Left lung (tissue), 10 donors: ENCODE data around the gene RNF123. TPM values are rescaled to one million over a fixed set of nuclear protein-coding genes. Genes with fewer than 3 reads are reported as not detected.
"Not testable (repeated sequence)": the region's sequence is repeated elsewhere in the genome, so short reads cannot be mapped to it uniquely, and the experiment has no call there.

ENCODE experiments used
- ATAC-seq: fragments of 200-7000 bp; cut with Tn5 transposase; one replicate; pipeline ENCODE4 v1.9.1; 2020; ENCODE audit warnings: moderate library complexity
- DNase-seq, 4 donors: peaks; one replicate each; pipeline ENCODE4 v3.0.0-alpha.2; 2013 to 2020
- H3K27ac ChIP-seq, 2 donors: fragments of 200-600 bp; sonication (generic) in 1 of 2; one replicate each; pipeline versions ENCODE4 v1.5.0 to v1.8.0; 2020 to 2021
- H3K27me3 ChIP-seq, 2 donors: fragments of 200-600 bp; sonication (generic) in 1 of 2; one replicate each; pipeline versions ENCODE4 v1.5.0 to v1.8.0; 2020 to 2021
- H3K36me3 ChIP-seq, 2 donors: fragments of 200-600 bp; sonication (generic) in 1 of 2; one replicate each; pipeline versions ENCODE4 v1.5.0 to v1.8.0; 2020 to 2021
- H3K4me1 ChIP-seq, 2 donors: fragments of 200-600 bp; one replicate each; pipeline ENCODE4 v1.8.0; 2021
- H3K4me3 ChIP-seq, 2 donors: fragments of 200-600 bp; sonication (generic) in 1 of 2; one replicate each; pipeline versions ENCODE4 v1.5.0 to v1.8.0; 2020 to 2021; ENCODE audit warnings: mild to moderate bottlenecking in 1 of 2
- H3K9me3 ChIP-seq, 2 donors: fragments of 200-600 bp; sonication (generic) in 1 of 2; one replicate each; pipeline versions ENCODE4 v1.5.0 to v1.8.0; 2020 to 2021
- intact Hi-C, 2 donors: fragments of 100-400 bp; cut with DNase I; formaldehyde crosslinking; loops; one replicate each; pipeline versions ENCODE4 v1.11.2 to v1.14.2; 2022
- polyA plus RNA-seq, 6 donors: library from polyadenylated mRNA; unstranded; fragments of 120-200 nt; gene quantifications; one replicate each; pipeline ENCODE4 v1.2.1, GENCODE V29; 2013; ENCODE audit not compliant: insufficient read length in 6 of 6
- total RNA-seq, 2 donors: library from RNA; stranded (reverse); fragmentation: NEBNext Ultra II Directional; extraction: Animal tissue kit (Norgen Biotek cat#: 25700); gene quantifications; one replicate each; pipeline ENCODE4 v1.2.1, GENCODE V29; 2021
- TF ChIP-seq, protein P1 (sequence below), 2 donors: fragments of 200-600 bp; sonication (generic) in 1 of 2; IDR thresholded peaks; one replicate each; pipeline versions ENCODE4 v1.5.0 to v1.8.0; 2021; ENCODE audit warnings: antibody characterized with exemption in 2 of 2
- donor health status: DM: no; HTN: yes; CAD: no.
- donor health status: DM: no; HTN: no; CAD: no.

The RNF123 gene
- total and polyA plus RNA-seq, 8 donors = 21.8 to 45.0 (median 32.3) TPM

DNA sequence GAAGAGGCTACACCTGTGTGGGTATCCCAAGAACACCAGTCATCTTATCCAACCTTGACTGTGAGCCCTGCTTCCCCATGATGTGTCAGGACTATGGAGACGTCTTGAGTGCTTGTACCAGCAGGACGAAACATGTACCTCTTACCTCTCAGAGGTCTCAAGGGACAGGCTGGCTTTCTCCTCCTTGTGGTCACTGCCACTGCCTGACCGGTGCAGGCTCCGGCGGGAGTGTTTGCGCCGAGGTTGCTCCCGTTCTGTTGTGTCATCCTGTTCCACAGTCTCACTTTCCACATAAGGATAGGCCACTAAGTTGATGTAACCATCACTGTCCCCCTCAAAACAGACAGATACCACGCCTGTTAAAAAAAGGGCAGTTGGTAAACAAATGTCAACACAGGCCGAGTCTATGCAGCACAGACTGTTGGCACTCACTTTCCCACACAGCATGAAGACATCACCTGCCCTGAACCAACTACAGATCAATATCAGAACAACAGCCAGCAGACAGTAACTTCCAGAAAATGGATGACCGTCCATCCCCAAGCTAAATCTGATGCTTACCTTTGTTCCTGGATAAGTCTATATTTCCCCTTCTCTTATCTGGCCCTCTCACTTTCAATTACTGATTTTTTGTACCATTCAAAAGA, 48.8 kb downstream of the RNF123 start:
- Histone ChIP-seq H3K9me3 (no peaks in the 10 kb centered on the region), H3K4me3 (no peak overlapping the region), H3K27me3 (no peaks in the 10 kb centered on the region), H3K27ac (no peak overlapping the region), H3K4me1 (peaks cover 0 to 3% of the 10 kb centered on the region in 2 donors), H3K36me3 (peaks cover 2 to 67% of the 10 kb centered on the region in 2 donors)
- TF ChIP-seq, protein P1, sequence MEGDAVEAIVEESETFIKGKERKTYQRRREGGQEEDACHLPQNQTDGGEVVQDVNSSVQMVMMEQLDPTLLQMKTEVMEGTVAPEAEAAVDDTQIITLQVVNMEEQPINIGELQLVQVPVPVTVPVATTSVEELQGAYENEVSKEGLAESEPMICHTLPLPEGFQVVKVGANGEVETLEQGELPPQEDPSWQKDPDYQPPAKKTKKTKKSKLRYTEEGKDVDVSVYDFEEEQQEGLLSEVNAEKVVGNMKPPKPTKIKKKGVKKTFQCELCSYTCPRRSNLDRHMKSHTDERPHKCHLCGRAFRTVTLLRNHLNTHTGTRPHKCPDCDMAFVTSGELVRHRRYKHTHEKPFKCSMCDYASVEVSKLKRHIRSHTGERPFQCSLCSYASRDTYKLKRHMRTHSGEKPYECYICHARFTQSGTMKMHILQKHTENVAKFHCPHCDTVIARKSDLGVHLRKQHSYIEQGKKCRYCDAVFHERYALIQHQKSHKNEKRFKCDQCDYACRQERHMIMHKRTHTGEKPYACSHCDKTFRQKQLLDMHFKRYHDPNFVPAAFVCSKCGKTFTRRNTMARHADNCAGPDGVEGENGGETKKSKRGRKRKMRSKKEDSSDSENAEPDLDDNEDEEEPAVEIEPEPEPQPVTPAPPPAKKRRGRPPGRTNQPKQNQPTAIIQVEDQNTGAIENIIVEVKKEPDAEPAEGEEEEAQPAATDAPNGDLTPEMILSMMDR (IDR thresholded peaks at IDR 0.05) = no peak
- no peak for ATAC-seq
- no peak for DNase-seq
- intact Hi-C loops = no loop called here

DNA sequence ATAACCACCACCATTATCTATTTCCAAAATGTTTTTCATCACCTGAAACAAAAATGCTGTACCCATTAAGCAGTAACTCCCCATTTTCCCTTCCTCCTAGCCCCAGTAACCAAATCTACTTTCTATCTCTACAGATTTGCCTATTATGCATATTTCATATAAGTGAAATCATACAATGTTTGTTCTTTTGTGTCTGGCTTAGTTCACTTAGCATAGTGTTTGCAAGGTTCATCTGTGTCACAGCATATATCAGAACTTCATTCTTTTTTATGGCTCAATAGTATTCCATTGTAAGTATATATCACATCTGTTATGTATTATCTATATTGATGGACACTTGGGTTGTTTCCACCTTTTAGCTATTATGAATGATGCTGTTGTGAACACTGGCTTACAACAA, 51.1 kb downstream of the RNF123 start:
- DNase-seq (no peak), ATAC-seq (no peak)
- no peaks in the 10 kb centered on the region for H3K4me1 ChIP-seq
- H3K27me3 ChIP-seq = no peaks in the 10 kb centered on the region
- no peaks in the 10 kb centered on the region for H3K9me3 ChIP-seq
- H3K36me3 ChIP-seq = peaks cover 2 to 57% of the 10 kb centered on the region in 2 donors
- H3K27ac ChIP-seq = no peak overlapping the region
- intact Hi-C loops = no loop called here
- TF ChIP-seq, protein P1 (IDR thresholded peaks at IDR 0.05) = no peak
- no peak overlapping the region for H3K4me3 ChIP-seq

DNA sequence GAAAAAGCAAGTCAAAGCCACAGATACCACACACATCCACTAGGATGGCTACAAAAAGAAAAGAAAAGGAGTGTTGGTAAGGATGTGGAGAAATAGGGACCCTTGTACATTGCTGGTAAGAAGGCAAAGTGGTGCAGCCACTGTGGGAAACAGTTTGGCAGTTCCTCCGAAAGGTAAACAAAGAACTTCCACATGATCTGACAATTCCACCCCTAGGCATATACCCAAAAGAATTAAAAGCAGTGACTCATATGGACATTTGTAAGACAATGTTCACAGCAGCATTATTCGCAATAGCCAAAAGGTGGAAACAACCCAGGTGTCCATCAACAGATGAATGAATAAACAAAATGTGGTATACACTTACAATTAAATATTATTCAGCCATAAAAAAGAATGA, 56.6 kb downstream of the RNF123 start:
- TF ChIP-seq, protein P1 (IDR thresholded peaks at IDR 0.05) = no peak
- H3K27me3 ChIP-seq = no peaks in the 10 kb centered on the region
- no peak for DNase-seq
- no peak overlapping the region for H3K4me3 ChIP-seq
- intact Hi-C loops = no loop called here
- peaks cover 0 to 53% of the 10 kb centered on the region in 2 donors for H3K36me3 ChIP-seq
- no peak for ATAC-seq
- no peak overlapping the region for H3K27ac ChIP-seq
- no peaks in the 10 kb centered on the region for H3K9me3 ChIP-seq
- peaks cover 0 to 3% of the 10 kb centered on the region in 2 donors for H3K4me1 ChIP-seq

DNA sequence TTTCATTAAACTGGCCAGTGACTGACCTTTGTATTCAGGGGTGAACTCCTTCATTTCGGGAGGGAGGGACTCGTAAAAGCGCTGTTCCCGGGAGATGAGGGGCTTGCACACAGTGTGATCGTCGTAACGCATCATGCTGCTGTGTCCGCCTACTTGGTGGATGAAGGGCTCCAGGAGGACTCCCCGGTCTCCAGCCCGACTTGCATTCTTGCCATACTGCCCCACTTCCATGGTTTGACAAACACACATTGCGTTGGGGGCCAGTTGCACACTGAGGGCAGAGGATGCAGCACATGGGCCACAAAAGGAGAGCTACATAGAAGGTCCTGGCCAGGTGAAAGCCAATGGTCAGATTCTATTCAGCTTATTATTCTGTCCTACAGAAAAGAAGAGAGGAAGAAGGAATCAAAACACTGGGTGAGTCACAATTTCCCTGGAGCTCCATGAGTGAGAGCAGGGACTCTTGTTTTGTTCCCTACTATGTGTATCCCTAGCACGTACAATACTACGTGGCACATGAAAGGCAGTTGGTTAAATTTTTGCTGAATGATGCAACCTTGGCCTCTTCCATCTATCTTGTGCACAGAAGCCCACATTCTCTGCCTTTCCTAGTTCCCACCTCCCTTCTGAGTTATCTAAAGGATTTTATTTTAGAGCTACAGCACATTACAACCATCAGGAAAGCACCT, 58.6 kb downstream of the RNF123 start:
- no peak for DNase-seq

DNA sequence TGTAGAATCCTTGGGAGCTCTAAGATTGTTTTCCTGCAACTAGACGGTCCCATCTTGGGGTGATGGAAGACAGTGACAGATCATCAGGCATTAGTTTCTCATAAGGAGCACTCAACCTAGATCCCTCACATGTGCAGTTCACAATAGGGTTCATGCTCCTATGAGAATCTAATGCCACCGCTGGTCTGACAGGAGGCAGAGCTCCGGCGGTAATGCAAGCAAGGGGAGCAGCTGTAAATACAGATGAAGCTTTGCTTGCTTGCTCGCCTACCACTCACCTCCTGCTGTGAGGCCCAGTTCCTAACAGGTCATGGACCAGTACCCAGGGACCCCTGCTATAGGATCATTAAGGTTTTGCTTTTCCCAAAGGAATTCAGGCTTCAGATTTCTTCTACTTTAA, 59.5 kb downstream of the RNF123 start:
- peaks cover 0 to 37% of the 10 kb centered on the region in 2 donors for H3K36me3 ChIP-seq
- H3K9me3 ChIP-seq, ATAC-seq, H3K4me3 ChIP-seq, H3K4me1 ChIP-seq, H3K27me3 ChIP-seq, DNase-seq, intact Hi-C loops, H3K27ac ChIP-seq: not testable (repeated sequence)

More for the DNA sequence above, 58.6 kb downstream of the RNF123 start:
- H3K27me3 ChIP-seq = no peaks in the 10 kb centered on the region
- no peaks in the 10 kb centered on the region for H3K9me3 ChIP-seq
- no peak overlapping the region for H3K4me3 ChIP-seq
- peaks cover 0 to 37% of the 10 kb centered on the region in 2 donors for H3K36me3 ChIP-seq
- H3K27ac ChIP-seq = no peak overlapping the region
- peaks cover 0 to 3% of the 10 kb centered on the region in 2 donors for H3K4me1 ChIP-seq
- ATAC-seq = no peak
- intact Hi-C loops = no loop called here
- TF ChIP-seq, protein P1 (IDR thresholded peaks at IDR 0.05) = no peak
